ENCODE results near the gene MUC5B. TPM values are rescaled to one million over a fixed set of nuclear protein-coding genes. Genes with fewer than 3 reads are reported as not detected.

Gene MUC5B
- total RNA-seq, 1 donor from 2014 or later, result not detected

GRCh38 chr11:1272531-1272930 is 49.7 kb downstream of the MUC5B start:
- peaks cover 7% of the 10 kb centered on the region for H3K9me3 Mint-ChIP-seq (ENCODE audit: unreplicated experiment)
- no peak for TF ChIP-seq CTCF (IDR thresholded peaks at IDR 0.05; ENCODE audit: partially characterized antibody, unreplicated experiment)

GRCh38 chr11:1274501-1274900 is 51.6 kb downstream of the MUC5B start:
- Mint-ChIP-seq H3K4me3 (ENCODE audit: unreplicated experiment) (no peak overlapping the region), H3K4me1 (ENCODE audit: low read depth, unreplicated experiment) (peaks cover under 1% of the 10 kb centered on the region), H3K27ac (ENCODE audit: unreplicated experiment) (no peak overlapping the region), H3K9me3 (ENCODE audit: unreplicated experiment) (peaks cover 7% of the 10 kb centered on the region), H3K27me3 (ENCODE audit: unreplicated experiment) (peaks cover 4% of the 10 kb centered on the region), H3K36me3 (ENCODE audit: unreplicated experiment) (peaks cover 5% of the 10 kb centered on the region)
- no peak for TF ChIP-seq CTCF (IDR thresholded peaks at IDR 0.05; ENCODE audit: partially characterized antibody, unreplicated experiment)
- DNase-seq, result no peak

More at GRCh38 chr11:1272531-1272930, 49.7 kb downstream of the MUC5B start:
- H3K4me3 Mint-ChIP-seq (ENCODE audit: unreplicated experiment), result no peak overlapping the region
- H3K27me3 Mint-ChIP-seq (ENCODE audit: unreplicated experiment), result peaks cover 4% of the 10 kb centered on the region
- peaks cover 5% of the 10 kb centered on the region for H3K36me3 Mint-ChIP-seq (ENCODE audit: unreplicated experiment)
- DNase-seq, result no peak
- no peak overlapping the region for H3K27ac Mint-ChIP-seq (ENCODE audit: unreplicated experiment)
- no peaks in the 10 kb centered on the region for H3K4me1 Mint-ChIP-seq (ENCODE audit: low read depth, unreplicated experiment)

DNA sequence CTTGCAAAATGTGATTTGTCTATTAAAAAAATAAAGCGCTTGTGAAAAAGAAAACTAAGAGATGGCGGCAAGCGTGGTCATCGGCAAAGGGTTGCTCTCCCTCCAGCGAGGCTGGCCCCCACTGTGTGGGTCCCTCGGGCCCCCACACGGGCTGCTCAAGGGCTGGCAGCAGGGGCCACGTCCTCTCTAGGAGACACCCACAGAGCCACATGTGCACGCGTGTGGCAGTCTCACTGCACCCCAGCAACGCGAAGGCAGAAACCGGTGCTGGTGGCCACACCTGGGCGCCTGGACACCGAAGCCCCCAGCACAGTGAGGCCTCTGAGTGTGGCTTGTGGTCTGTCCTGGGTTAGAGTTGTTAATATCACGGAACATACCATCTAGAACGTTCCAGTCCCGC is 52.2 kb downstream of the MUC5B start:
- Mint-ChIP-seq H3K36me3 (ENCODE audit: unreplicated experiment) (peaks cover 5% of the 10 kb centered on the region), H3K9me3 (ENCODE audit: unreplicated experiment) (peaks cover 7% of the 10 kb centered on the region), H3K4me1 (ENCODE audit: low read depth, unreplicated experiment) (peaks cover 3% of the 10 kb centered on the region), H3K27me3 (ENCODE audit: unreplicated experiment) (peaks cover 7% of the 10 kb centered on the region), H3K27ac (ENCODE audit: unreplicated experiment) (no peak overlapping the region), H3K4me3 (ENCODE audit: unreplicated experiment) (no peak overlapping the region)
- TF ChIP-seq CTCF (IDR thresholded peaks at IDR 0.05; ENCODE audit: partially characterized antibody, unreplicated experiment), result no peak
- DNase-seq, result peak; percentile 4

DNA sequence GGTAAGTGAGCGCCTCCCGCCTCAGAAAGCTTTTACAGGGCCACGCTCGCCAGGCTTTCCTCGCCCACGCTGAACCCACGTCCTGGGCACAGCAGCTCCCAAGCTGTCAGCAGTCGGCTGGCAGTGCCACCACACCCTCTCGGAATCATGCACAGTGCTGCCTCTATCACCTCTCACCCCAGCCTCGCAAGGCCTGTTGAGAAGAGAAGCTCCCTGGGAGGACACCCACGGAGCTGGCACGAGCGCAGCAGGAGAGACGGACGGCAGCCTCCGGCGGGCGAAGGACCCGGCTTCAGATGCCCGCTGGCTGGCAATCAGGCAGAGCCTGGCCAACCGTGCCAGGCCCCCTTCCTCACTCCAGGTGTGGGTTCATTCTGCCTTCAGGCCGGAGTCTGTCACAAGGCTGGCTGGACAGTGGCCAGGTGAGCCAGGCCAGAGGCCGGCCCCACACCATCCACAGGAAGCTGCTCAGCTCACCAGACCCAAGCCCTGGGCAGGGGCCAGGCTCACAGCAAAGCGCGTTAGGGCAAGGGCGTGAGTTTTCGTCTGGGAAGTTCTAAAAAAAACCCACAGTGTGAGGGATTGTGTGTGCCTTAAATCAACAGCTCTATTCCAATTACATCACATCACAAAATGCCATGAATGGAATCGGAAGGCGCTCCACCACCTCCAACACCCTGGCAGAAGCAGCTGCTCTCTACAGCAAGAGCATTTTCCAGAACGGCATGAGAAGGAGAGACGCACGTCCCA is 53.4 kb downstream of the MUC5B start:
- H3K36me3 Mint-ChIP-seq (ENCODE audit: unreplicated experiment), result peaks cover 5% of the 10 kb centered on the region
- no peak for DNase-seq
- no peak for TF ChIP-seq CTCF (IDR thresholded peaks at IDR 0.05; ENCODE audit: partially characterized antibody, unreplicated experiment)
- peaks cover 7% of the 10 kb centered on the region for H3K9me3 Mint-ChIP-seq (ENCODE audit: unreplicated experiment)
- H3K4me1 Mint-ChIP-seq (ENCODE audit: low read depth, unreplicated experiment), result peaks cover 6% of the 10 kb centered on the region
- H3K4me3 Mint-ChIP-seq (ENCODE audit: unreplicated experiment), result no peak overlapping the region
- peaks cover 7% of the 10 kb centered on the region for H3K27me3 Mint-ChIP-seq (ENCODE audit: unreplicated experiment)
- no peak overlapping the region for H3K27ac Mint-ChIP-seq (ENCODE audit: unreplicated experiment)

DNA sequence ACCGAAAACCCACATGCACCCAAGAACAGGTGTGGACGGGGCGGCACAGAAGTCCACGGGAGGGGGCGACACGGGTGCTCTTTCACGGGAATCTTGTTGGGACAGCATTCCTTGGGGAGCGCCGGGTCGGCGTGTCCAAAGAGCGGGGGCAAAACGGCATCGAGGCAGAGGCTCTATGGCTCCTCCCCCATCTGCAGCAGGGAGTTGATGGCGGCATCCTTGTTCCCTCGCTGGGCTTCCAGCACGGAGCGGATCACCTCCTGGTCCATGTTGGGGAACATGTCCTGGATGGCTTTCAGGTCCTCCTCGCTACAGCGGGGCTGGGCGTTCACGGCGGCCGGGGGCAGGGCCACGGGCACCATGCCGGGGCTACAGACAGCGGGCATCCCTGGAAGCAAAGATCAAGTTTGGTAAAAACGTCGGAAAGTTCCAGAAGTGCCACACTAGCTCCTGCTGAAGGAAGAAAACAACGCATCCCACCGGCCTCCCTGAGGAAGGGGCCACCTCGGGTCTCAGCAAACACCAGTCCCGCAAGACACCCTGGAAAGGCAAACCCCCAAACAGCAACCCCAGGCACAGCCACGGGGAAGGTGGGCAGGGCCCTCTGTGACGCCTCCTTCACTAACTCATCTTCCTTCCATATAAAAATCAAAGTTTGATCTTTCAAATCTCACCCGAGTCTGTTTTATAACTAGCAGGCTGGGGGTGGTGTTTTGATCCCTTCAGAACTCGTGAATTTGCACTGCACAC is 54.2 kb downstream of the MUC5B start:
- no peak overlapping the region for H3K27ac Mint-ChIP-seq (ENCODE audit: unreplicated experiment)
- peaks cover 6% of the 10 kb centered on the region for H3K4me1 Mint-ChIP-seq (ENCODE audit: low read depth, unreplicated experiment)
- no peak for TF ChIP-seq CTCF (IDR thresholded peaks at IDR 0.05; ENCODE audit: partially characterized antibody, unreplicated experiment)
- H3K9me3 Mint-ChIP-seq (ENCODE audit: unreplicated experiment), result peaks cover 7% of the 10 kb centered on the region
- no peak overlapping the region for H3K4me3 Mint-ChIP-seq (ENCODE audit: unreplicated experiment)
- H3K36me3 Mint-ChIP-seq (ENCODE audit: unreplicated experiment), result peaks cover 5% of the 10 kb centered on the region
- peaks cover 7% of the 10 kb centered on the region for H3K27me3 Mint-ChIP-seq (ENCODE audit: unreplicated experiment)
- DNase-seq, result no peak
